Upper lobe of left lung (tissue), 4 donors: ENCODE data around the gene PCDH18.

Source experiments
- EP300 ChIP-seq, 4 donors: sonication (generic); formaldehyde crosslinking; IDR thresholded peaks; one replicate each; pipeline ENCODE4 v1.5.1; 2017; ENCODE audit warnings: antibody characterized with exemption in 4 of 4, control low read depth in 2 of 4
- POLR2A ChIP-seq, 4 donors: fragments of 450-650 bp; IDR thresholded peaks; one replicate each; pipeline ENCODE4 v1.5.1; 2016 to 2017; ENCODE audit warnings: antibody characterized with exemption in 4 of 4, mild to moderate bottlenecking in 2 of 4
- POLR2AphosphoS5 ChIP-seq, 2 donors: sonication (generic); formaldehyde crosslinking; IDR thresholded peaks; one replicate each; pipeline ENCODE4 v1.5.1; 2017; ENCODE audit warnings: antibody characterized with exemption in 2 of 2
- TF ChIP-seq, protein P1 (sequence below), 6 experiments: fragments of 450-650 bp in 4 of 6; fragments of 200-600 bp in 2 of 6; sonication (generic) in 2 of 6; IDR thresholded peaks; one replicate each; pipeline ENCODE4 v1.5.1; 2016 to 2019; ENCODE audit warnings: antibody characterized with exemption in 6 of 6

DNA sequence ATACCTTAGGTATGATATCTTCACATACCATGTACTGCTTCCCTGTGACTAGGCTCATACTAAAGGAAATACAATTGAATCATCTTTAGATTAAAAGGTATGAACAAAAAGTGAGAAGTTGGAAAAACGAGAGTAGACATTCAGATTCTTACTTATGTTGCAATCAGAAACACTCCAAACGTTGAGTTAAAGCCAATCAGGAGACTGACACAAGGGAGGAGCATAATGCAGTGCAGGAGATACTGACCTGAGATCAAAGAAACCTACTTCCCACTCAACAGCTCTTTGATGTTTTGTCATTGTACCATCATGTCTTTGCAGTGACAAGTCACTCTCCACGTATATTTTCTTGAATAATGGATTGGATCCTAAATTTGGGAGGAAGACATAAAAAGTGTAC is 8.9 kb upstream of the PCDH18 start:
- TF ChIP-seq, protein P1, sequence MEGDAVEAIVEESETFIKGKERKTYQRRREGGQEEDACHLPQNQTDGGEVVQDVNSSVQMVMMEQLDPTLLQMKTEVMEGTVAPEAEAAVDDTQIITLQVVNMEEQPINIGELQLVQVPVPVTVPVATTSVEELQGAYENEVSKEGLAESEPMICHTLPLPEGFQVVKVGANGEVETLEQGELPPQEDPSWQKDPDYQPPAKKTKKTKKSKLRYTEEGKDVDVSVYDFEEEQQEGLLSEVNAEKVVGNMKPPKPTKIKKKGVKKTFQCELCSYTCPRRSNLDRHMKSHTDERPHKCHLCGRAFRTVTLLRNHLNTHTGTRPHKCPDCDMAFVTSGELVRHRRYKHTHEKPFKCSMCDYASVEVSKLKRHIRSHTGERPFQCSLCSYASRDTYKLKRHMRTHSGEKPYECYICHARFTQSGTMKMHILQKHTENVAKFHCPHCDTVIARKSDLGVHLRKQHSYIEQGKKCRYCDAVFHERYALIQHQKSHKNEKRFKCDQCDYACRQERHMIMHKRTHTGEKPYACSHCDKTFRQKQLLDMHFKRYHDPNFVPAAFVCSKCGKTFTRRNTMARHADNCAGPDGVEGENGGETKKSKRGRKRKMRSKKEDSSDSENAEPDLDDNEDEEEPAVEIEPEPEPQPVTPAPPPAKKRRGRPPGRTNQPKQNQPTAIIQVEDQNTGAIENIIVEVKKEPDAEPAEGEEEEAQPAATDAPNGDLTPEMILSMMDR (IDR thresholded peaks at IDR 0.05) = no peak
- no peak for TF ChIP-seq POLR2AphosphoS5 (IDR thresholded peaks at IDR 0.05)
- TF ChIP-seq EP300 (IDR thresholded peaks at IDR 0.05) = no peak
- no peak for TF ChIP-seq POLR2A (IDR thresholded peaks at IDR 0.05)
